ENCODE results near the gene RIF1.

DNA sequence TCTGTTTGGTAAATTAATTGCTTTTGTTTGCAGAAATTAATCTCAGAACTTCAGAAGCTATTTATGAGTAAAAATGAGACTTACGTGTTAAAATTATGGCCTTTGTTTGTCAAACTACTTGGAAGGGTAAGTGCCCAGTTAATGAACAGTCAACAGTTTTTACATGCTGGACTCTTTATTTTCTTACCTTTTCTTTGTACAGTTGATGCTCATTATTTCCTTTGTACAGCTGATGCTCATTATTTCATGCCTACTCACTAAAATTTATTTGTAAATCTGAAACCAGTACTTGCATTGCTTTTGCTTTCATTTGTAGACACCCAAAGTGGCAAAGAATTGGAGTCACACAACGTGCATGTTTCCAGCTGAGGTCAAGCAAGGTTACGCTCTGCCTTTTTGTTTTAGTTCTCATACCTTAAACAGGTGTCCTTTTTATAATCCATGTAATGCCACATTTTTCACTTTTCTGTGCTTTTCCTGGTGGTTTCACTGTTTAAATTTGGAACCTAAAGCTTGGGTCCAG, 13.3 kb downstream of the RIF1 start:
- TF ChIP-seq NRF1 (IDR thresholded peaks at IDR 0.05; ENCODE audit: low read depth, low read length): no peak
- no peak for TF ChIP-seq GABPA (IDR thresholded peaks at IDR 0.05; ENCODE audit: low read depth)
- no peak for TF ChIP-seq TCF12 (IDR thresholded peaks at IDR 0.05)
- no peak for TF ChIP-seq POLR2AphosphoS5 (IDR thresholded peaks at IDR 0.05; ENCODE audit: low read depth, low read length)
- TF ChIP-seq, protein P1, sequence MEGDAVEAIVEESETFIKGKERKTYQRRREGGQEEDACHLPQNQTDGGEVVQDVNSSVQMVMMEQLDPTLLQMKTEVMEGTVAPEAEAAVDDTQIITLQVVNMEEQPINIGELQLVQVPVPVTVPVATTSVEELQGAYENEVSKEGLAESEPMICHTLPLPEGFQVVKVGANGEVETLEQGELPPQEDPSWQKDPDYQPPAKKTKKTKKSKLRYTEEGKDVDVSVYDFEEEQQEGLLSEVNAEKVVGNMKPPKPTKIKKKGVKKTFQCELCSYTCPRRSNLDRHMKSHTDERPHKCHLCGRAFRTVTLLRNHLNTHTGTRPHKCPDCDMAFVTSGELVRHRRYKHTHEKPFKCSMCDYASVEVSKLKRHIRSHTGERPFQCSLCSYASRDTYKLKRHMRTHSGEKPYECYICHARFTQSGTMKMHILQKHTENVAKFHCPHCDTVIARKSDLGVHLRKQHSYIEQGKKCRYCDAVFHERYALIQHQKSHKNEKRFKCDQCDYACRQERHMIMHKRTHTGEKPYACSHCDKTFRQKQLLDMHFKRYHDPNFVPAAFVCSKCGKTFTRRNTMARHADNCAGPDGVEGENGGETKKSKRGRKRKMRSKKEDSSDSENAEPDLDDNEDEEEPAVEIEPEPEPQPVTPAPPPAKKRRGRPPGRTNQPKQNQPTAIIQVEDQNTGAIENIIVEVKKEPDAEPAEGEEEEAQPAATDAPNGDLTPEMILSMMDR (IDR thresholded peaks at IDR 0.05): no peak
- no peak for TF ChIP-seq EP300 (IDR thresholded peaks at IDR 0.05; ENCODE audit: borderline replicate concordance in 1 of 2, low read depth in 1 of 2, low read length in 1 of 2)
- no peak for TF ChIP-seq FOXM1 (IDR thresholded peaks at IDR 0.05; ENCODE audit: low read depth)
- TF ChIP-seq MXI1 (IDR thresholded peaks at IDR 0.05; ENCODE audit: low read depth, low read length): no peak
- TF ChIP-seq, protein P2, sequence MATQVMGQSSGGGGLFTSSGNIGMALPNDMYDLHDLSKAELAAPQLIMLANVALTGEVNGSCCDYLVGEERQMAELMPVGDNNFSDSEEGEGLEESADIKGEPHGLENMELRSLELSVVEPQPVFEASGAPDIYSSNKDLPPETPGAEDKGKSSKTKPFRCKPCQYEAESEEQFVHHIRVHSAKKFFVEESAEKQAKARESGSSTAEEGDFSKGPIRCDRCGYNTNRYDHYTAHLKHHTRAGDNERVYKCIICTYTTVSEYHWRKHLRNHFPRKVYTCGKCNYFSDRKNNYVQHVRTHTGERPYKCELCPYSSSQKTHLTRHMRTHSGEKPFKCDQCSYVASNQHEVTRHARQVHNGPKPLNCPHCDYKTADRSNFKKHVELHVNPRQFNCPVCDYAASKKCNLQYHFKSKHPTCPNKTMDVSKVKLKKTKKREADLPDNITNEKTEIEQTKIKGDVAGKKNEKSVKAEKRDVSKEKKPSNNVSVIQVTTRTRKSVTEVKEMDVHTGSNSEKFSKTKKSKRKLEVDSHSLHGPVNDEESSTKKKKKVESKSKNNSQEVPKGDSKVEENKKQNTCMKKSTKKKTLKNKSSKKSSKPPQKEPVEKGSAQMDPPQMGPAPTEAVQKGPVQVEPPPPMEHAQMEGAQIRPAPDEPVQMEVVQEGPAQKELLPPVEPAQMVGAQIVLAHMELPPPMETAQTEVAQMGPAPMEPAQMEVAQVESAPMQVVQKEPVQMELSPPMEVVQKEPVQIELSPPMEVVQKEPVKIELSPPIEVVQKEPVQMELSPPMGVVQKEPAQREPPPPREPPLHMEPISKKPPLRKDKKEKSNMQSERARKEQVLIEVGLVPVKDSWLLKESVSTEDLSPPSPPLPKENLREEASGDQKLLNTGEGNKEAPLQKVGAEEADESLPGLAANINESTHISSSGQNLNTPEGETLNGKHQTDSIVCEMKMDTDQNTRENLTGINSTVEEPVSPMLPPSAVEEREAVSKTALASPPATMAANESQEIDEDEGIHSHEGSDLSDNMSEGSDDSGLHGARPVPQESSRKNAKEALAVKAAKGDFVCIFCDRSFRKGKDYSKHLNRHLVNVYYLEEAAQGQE (IDR thresholded peaks at IDR 0.05; ENCODE audit: low read depth, low read length): no peak
- no peak for TF ChIP-seq EZH2phosphoT487 (IDR thresholded peaks at IDR 0.05; ENCODE audit: borderline replicate concordance, low read depth)
- TF ChIP-seq, protein P3, sequence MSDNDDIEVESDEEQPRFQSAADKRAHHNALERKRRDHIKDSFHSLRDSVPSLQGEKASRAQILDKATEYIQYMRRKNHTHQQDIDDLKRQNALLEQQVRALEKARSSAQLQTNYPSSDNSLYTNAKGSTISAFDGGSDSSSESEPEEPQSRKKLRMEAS (IDR thresholded peaks at IDR 0.05; ENCODE audit: low read depth): no peak
- TF ChIP-seq, protein P4, sequence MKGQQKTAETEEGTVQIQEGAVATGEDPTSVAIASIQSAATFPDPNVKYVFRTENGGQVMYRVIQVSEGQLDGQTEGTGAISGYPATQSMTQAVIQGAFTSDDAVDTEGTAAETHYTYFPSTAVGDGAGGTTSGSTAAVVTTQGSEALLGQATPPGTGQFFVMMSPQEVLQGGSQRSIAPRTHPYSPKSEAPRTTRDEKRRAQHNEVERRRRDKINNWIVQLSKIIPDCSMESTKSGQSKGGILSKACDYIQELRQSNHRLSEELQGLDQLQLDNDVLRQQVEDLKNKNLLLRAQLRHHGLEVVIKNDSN (IDR thresholded peaks at IDR 0.05; ENCODE audit: borderline replicate concordance, low read depth): no peak
- TF ChIP-seq, protein P5, sequence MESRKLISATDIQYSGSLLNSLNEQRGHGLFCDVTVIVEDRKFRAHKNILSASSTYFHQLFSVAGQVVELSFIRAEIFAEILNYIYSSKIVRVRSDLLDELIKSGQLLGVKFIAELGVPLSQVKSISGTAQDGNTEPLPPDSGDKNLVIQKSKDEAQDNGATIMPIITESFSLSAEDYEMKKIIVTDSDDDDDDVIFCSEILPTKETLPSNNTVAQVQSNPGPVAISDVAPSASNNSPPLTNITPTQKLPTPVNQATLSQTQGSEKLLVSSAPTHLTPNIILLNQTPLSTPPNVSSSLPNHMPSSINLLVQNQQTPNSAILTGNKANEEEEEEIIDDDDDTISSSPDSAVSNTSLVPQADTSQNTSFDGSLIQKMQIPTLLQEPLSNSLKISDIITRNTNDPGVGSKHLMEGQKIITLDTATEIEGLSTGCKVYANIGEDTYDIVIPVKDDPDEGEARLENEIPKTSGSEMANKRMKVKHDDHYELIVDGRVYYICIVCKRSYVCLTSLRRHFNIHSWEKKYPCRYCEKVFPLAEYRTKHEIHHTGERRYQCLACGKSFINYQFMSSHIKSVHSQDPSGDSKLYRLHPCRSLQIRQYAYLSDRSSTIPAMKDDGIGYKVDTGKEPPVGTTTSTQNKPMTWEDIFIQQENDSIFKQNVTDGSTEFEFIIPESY (IDR thresholded peaks at IDR 0.05; ENCODE audit: borderline replicate concordance, low read depth): no peak
